Glomerular visceral epithelial cell (primary cell): ENCODE measurements around the gene CPEB3.
"Not testable (repeated sequence)": the region's sequence is repeated elsewhere in the genome, so short reads cannot be mapped to it uniquely, and the experiment has no call there.

Experiments
- DNase-seq: peaks from one replicate; pipeline ENCODE4 v3.0.0-alpha.2; 2016; ENCODE audit errors: extremely low spot score

Gene CPEB3

GRCh38 chr10:92142949-92143348 lies 147.9 kb downstream of the CPEB3 start:
- no peak for DNase-seq

GRCh38 chr10:92142512-92142911 lies 148.4 kb downstream of the CPEB3 start:
- DNase-seq = no peak

- not testable (repeated sequence) for DNase-seq
Measured at GRCh38 chr10:92141147-92141546, 149.7 kb downstream of the CPEB3 start.

GRCh38 chr10:92134049-92134448 lies 156.8 kb downstream of the CPEB3 start:
- not testable (repeated sequence) for DNase-seq

- DNase-seq = peak; percentile 34
Measured at GRCh38 chr10:92131275-92131820, 159.5 kb downstream of the CPEB3 start.

GRCh38 chr10:92130622-92131274 lies 160.1 kb downstream of the CPEB3 start:
- no peak for DNase-seq

GRCh38 chr10:92126100-92126650 lies 164.7 kb downstream of the CPEB3 start:
- DNase-seq = peak; percentile 79

GRCh38 chr10:92125144-92125543 lies 165.7 kb downstream of the CPEB3 start:
- DNase-seq = no peak

GRCh38 chr10:92124616-92125143 lies 166.2 kb downstream of the CPEB3 start:
- DNase-seq = peak; percentile 67

- DNase-seq = no peak
Measured at GRCh38 chr10:92124020-92124419, 166.9 kb downstream of the CPEB3 start.

- no peak for DNase-seq
Measured at GRCh38 chr10:92122941-92123450, 167.9 kb downstream of the CPEB3 start.

GRCh38 chr10:92121686-92122492 lies 169.0 kb downstream of the CPEB3 start:
- DNase-seq = no peak

- no peak for DNase-seq
Measured at GRCh38 chr10:92119340-92119739, 171.5 kb downstream of the CPEB3 start.

- not testable (repeated sequence) for DNase-seq
Measured at GRCh38 chr10:92114917-92115316, 176.0 kb downstream of the CPEB3 start.

- no peak for DNase-seq
Measured at GRCh38 chr10:92113911-92114600, 176.8 kb downstream of the CPEB3 start.

- DNase-seq = no peak
Measured at GRCh38 chr10:92112462-92112861, 178.4 kb downstream of the CPEB3 start.

GRCh38 chr10:92111336-92111939 lies 179.4 kb downstream of the CPEB3 start:
- no peak for DNase-seq

GRCh38 chr10:92110039-92110794 lies 180.7 kb downstream of the CPEB3 start:
- DNase-seq = peak; percentile 44

GRCh38 chr10:92108747-92109146 lies 182.1 kb downstream of the CPEB3 start:
- DNase-seq = no peak

GRCh38 chr10:92108120-92108519 lies 182.8 kb downstream of the CPEB3 start:
- no peak for DNase-seq
